Lower leg skin (tissue), 4 donors: ENCODE measurements around the gene OR10G3. TPM values are rescaled to one million over a fixed set of nuclear protein-coding genes. Genes with fewer than 3 reads are reported as not detected.

ENCODE experiments used
- DNase-seq, 2 donors: peaks; one replicate each; pipeline ENCODE4 v3.0.0-alpha.2; 2019; ENCODE audit warnings: low spot score in 2 of 2
- H3K4me3 ChIP-seq: fragments of 200-600 bp; sonication (generic); 2 replicates; pipeline ENCODE4 v1.5.1; 2017; ENCODE audit warnings: mild to moderate bottlenecking, low read depth; ENCODE audit not compliant: poor library complexity, severe bottlenecking
- CTCF ChIP-seq, 3 donors: fragments of 450-650 bp; IDR thresholded peaks; one replicate each; pipeline ENCODE4 v1.5.1; 2016; ENCODE audit warnings: antibody characterized with exemption in 3 of 3, mild to moderate bottlenecking in 3 of 3, moderate library complexity in 2 of 3
- POLR2A ChIP-seq, 2 donors: fragments of 450-650 bp; IDR thresholded peaks; one replicate each; pipeline ENCODE4 v1.6.1; 2016 to 2017; ENCODE audit warnings: antibody characterized with exemption in 2 of 2, mild to moderate bottlenecking in 1 of 2, moderate library complexity in 1 of 2
- WGBS, 2 donors: methylation state at CpG; one replicate each; pipeline ENCODE4 v1.1.5; 2018; 5-methylcytosine and 5-hydroxymethylcytosine counted together
- intact Hi-C: fragments of 100-400 bp; cut with DNase I; formaldehyde crosslinking; loops from one replicate; pipeline ENCODE4 v1.15.0; 2023; ENCODE audit warnings: low total_unique reads
- total RNA-seq, 4 donors: library from RNA; depleted of rRNA; stranded (reverse); fragments of >200 nt; gene quantifications; one replicate each; pipeline ENCODE4 v1.1.0, GENCODE V29; 2016

OR10G3 gene
- total RNA-seq, 4 donors from 2014 or later: not detected

- peak overlapping the region; percentile 33 for H3K4me3 ChIP-seq
- DNase-seq: no peak
- no peak for TF ChIP-seq POLR2A (IDR thresholded peaks at IDR 0.05)
- no peak for TF ChIP-seq CTCF (IDR thresholded peaks at IDR 0.05)
- 24 to 28% methylated on average over 13 of the region's 13 CpGs for WGBS, 2 donors
- intact Hi-C loops: no loop called here
Observed at GRCh38 chr14:21526672-21527317, 53.1 kb downstream of the OR10G3 start.

- WGBS, 2 donors: 1 to 2% methylated on average over 37 to 40 of the region's 43 CpGs
- intact Hi-C loops: no loop called here
- TF ChIP-seq POLR2A (IDR thresholded peaks at IDR 0.05) (no peak), CTCF (IDR thresholded peaks at IDR 0.05) (no peak)
- peak within 1 kb of the TSS; percentile 33 for H3K4me3 ChIP-seq
- peak; percentile 41 to 93 for DNase-seq
Observed at GRCh38 chr14:21525962-21526671, 53.8 kb downstream of the OR10G3 start, which contains the start of gene SALL2. Gene SALL2, minus strand, starts transcription at chr14:21526346. Its CDS starts 219 bp downstream, at chr14:21526127.

- WGBS, 2 donors: 20 to 34% methylated on average over 12 of the region's 12 CpGs
- TF ChIP-seq CTCF (IDR thresholded peaks at IDR 0.05) (no peak), POLR2A (IDR thresholded peaks at IDR 0.05) (no peak)
- no peak overlapping the region for H3K4me3 ChIP-seq
- intact Hi-C loops: no loop called here
- no peak for DNase-seq
Observed at GRCh38 chr14:21525571-21525961, 54.3 kb downstream of the OR10G3 start.

- H3K4me3 ChIP-seq: no peak overlapping the region
- intact Hi-C loops: no loop called here
- no peak for DNase-seq
- 84% methylated on average over 18 of the region's 18 CpGs for WGBS, 2 donors
- TF ChIP-seq CTCF (IDR thresholded peaks at IDR 0.05) (no peak), POLR2A (IDR thresholded peaks at IDR 0.05) (no peak)
Observed at GRCh38 chr14:21524575-21525490, 55.0 kb downstream of the OR10G3 start.

- intact Hi-C loops: no loop called here
- no peak for DNase-seq
- TF ChIP-seq CTCF (IDR thresholded peaks at IDR 0.05): no peak
- TF ChIP-seq POLR2A (IDR thresholded peaks at IDR 0.05): no peak
- no peak overlapping the region for H3K4me3 ChIP-seq
- 77 to 84% methylated on average over 6 of the region's 7 CpGs for WGBS, 2 donors
Observed at GRCh38 chr14:21523203-21523602, 56.7 kb downstream of the OR10G3 start.
